Right lobe of liver (tissue), 6 donors: ENCODE results near the gene BLTP3B. TPM values are rescaled to one million over a fixed set of nuclear protein-coding genes. Genes with fewer than 3 reads are reported as not detected.

Experiments used
- ATAC-seq, 4 donors: fragments of 200-7000 bp; cut with Tn5 transposase; one replicate each; pipeline ENCODE4 v1.9.1; 2020; ENCODE audit warnings: mild to moderate bottlenecking in 4 of 4, moderate library complexity in 4 of 4
- DNase-seq, 3 donors: peaks; one replicate each; pipeline ENCODE4 v3.0.0-alpha.2; 2020
- H3K27ac ChIP-seq, 3 donors: fragments of 200-600 bp; one replicate each; pipeline ENCODE4 v1.8.0; 2022
- H3K27me3 ChIP-seq, 2 donors: fragments of 200-600 bp; one replicate each; pipeline ENCODE4 v1.8.0; 2022
- H3K36me3 ChIP-seq, 4 donors: fragments of 200-600 bp; sonication (generic) in 1 of 4; one replicate each; pipeline versions ENCODE4 v1.5.1 to v1.8.0; 2017 to 2022; ENCODE audit warnings: control low read depth in 1 of 4
- H3K4me1 ChIP-seq, 4 donors: fragments of 200-600 bp; sonication (generic) in 1 of 4; one replicate each; pipeline versions ENCODE4 v1.5.1 to v1.8.0; 2017 to 2022; ENCODE audit warnings: control low read depth in 1 of 4
- H3K4me3 ChIP-seq, 3 donors: fragments of 200-600 bp; one replicate each; pipeline ENCODE4 v1.8.0; 2022
- H3K9me3 ChIP-seq, 4 donors: fragments of 200-600 bp; sonication (generic) in 1 of 4; one replicate each; pipeline versions ENCODE4 v1.5.1 to v1.8.0; 2017 to 2022; ENCODE audit warnings: control low read depth in 1 of 4
- POLR2A ChIP-seq: fragments of 450-650 bp; IDR thresholded peaks from one replicate; pipeline ENCODE4 v1.6.1; 2017; ENCODE audit warnings: antibody characterized with exemption, mild to moderate bottlenecking
- WGBS: methylation state at CpG from one replicate; pipeline ENCODE4 v1.1.6; 2018; ENCODE audit warnings: low coverage, low lambda C conversion rate; ENCODE audit not compliant: insufficient coverage; ENCODE audit errors: missing lambda C conversion rate; 5-methylcytosine and 5-hydroxymethylcytosine counted together
- intact Hi-C, 2 donors: fragments of 100-400 bp; cut with DNase I; formaldehyde crosslinking; loops; one replicate each; pipeline versions ENCODE4 v1.11.2 to v1.14.1; 2022
- total RNA-seq, 6 experiments: library from RNA; depleted of rRNA in 2 of 6; stranded (reverse); fragments of >200 nt in 2 of 6; fragmentation: NEBNext Ultra II Directional in 3 of 6; extraction: Animal tissue kit (Norgen Biotek cat#: 25700) in 3 of 6; gene quantifications; one replicate each; pipeline versions ENCODE4 v1.1.0 to v1.2.4, GENCODE V29; 2016 to 2023
- TF ChIP-seq, protein P1 (sequence below), 4 donors: fragments of 200-600 bp in 3 of 4; fragments of 450-650 bp in 1 of 4; IDR thresholded peaks; one replicate each; pipeline versions ENCODE4 v1.5.1 to v1.8.0; 2016 to 2022; ENCODE audit warnings: antibody characterized with exemption in 4 of 4, mild to moderate bottlenecking in 2 of 4
- donor health status: DM: no; HTN: yes; CAD: no.
- donor health status: DM: no; HTN: no; CAD: no.
- donor health status: DM: no; HTN: no; CAD: no.
- donor health status: DM: no; HTN: yes; CAD: no.
- donor health status: DM: no; HTN: yes; CAD: no.

BLTP3B gene
- total RNA-seq, 6 experiments from 2014 or later: 26.1 to 34.5 (median 29.8) TPM

DNA sequence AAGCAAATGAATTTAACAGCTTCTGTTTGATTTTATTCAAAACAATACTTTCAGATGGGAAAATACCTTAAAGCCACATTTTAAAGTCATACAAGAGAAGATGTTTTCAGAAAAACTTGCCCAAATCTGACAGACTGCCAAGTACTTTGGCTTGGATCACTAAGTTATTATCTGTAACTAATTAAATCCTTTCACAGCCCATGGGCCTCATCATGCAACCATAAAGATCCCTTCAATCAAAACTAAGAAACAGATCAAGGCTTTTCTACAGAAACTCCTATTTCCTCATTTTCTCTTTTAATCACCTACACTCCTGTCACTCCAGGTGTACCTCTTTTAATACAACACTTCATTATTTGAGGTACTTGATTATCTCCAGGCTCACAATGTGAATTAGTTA lies 28.1 kb downstream of the BLTP3B start:
- ATAC-seq (no peak), DNase-seq (no peak)
- TF ChIP-seq POLR2A: no peak
- TF ChIP-seq, protein P1, sequence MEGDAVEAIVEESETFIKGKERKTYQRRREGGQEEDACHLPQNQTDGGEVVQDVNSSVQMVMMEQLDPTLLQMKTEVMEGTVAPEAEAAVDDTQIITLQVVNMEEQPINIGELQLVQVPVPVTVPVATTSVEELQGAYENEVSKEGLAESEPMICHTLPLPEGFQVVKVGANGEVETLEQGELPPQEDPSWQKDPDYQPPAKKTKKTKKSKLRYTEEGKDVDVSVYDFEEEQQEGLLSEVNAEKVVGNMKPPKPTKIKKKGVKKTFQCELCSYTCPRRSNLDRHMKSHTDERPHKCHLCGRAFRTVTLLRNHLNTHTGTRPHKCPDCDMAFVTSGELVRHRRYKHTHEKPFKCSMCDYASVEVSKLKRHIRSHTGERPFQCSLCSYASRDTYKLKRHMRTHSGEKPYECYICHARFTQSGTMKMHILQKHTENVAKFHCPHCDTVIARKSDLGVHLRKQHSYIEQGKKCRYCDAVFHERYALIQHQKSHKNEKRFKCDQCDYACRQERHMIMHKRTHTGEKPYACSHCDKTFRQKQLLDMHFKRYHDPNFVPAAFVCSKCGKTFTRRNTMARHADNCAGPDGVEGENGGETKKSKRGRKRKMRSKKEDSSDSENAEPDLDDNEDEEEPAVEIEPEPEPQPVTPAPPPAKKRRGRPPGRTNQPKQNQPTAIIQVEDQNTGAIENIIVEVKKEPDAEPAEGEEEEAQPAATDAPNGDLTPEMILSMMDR (IDR thresholded peaks at IDR 0.05): no peak
- H3K4me1 ChIP-seq: no peaks in the 10 kb centered on the region
- no peaks in the 10 kb centered on the region for H3K27me3 ChIP-seq
- H3K36me3 ChIP-seq: no peaks in the 10 kb centered on the region
- H3K4me3 ChIP-seq: no peak overlapping the region
- intact Hi-C loops: no loop called here
- H3K27ac ChIP-seq: no peak overlapping the region
- H3K9me3 ChIP-seq: no peaks in the 10 kb centered on the region

DNA sequence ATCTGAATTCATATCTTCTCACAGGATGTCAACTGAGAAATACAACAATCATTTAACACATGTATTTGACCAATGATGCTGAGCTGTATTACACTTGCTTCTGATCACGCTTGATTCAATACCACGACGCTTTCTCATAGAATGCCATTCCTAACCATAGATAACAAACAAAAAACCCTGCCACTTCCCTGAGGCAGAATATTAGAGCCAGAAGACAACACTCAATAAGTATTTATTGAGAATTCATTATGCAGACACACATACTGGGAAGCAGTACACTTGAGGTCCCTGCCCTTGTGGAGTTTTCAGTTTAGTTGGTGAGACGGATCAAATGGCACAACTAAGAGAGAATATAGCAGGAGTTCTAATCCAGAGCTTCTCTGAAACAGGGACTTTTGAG lies 32.4 kb downstream of the BLTP3B start:
- TF ChIP-seq, protein P1 (IDR thresholded peaks at IDR 0.05): no peak
- TF ChIP-seq POLR2A: no peak
- H3K4me1 ChIP-seq: no peaks in the 10 kb centered on the region
- H3K36me3 ChIP-seq: no peaks in the 10 kb centered on the region
- H3K27me3 ChIP-seq: no peaks in the 10 kb centered on the region
- ATAC-seq: no peak
- no peak for DNase-seq
- intact Hi-C loops: no loop called here
- H3K27ac ChIP-seq: no peak overlapping the region
- no peak overlapping the region for H3K4me3 ChIP-seq
- no peaks in the 10 kb centered on the region for H3K9me3 ChIP-seq
- 98% methylated on average over 4 of the region's 4 CpGs for WGBS

GRCh38 chr12:100106861-100107260 lies 35.8 kb downstream of the BLTP3B start:
- Histone ChIP-seq H3K27me3 (no peaks in the 10 kb centered on the region), H3K9me3 (no peaks in the 10 kb centered on the region), H3K36me3 (peaks cover 0 to 8% (median 0%) of the 10 kb centered on the region in 4 donors), H3K27ac (no peak overlapping the region), H3K4me3 (no peak overlapping the region), H3K4me1 (no peaks in the 10 kb centered on the region)
- no peak for ATAC-seq
- intact Hi-C loops: no loop called here
- TF ChIP-seq POLR2A: no peak
- TF ChIP-seq, protein P1 (IDR thresholded peaks at IDR 0.05): no peak
- WGBS: 93% methylated on average over 5 of the region's 6 CpGs
- no peak for DNase-seq

DNA sequence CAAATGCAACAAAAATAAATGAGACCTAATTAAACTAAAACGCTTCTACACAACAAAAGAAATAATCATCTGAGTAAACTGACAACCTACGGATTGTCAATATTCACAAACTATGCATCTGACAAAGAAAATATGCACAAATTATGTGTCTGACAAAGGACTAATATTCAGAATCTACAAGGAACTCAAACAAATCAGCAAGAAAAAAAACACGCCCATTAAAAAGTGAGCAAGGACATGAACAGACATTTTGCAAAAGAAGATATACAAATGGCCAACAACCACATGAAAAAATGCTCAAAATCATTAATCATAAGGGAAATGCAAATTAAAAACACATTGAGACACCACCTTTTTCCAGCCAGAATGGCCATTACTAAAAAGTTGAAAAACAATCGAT lies 37.0 kb downstream of the BLTP3B start:
- Histone ChIP-seq H3K27ac (no peak overlapping the region), H3K4me1 (no peaks in the 10 kb centered on the region), H3K27me3 (no peaks in the 10 kb centered on the region), H3K9me3 (no peaks in the 10 kb centered on the region), H3K36me3 (peaks cover 0 to 8% (median 0%) of the 10 kb centered on the region in 4 donors), H3K4me3 (no peak overlapping the region)
- TF ChIP-seq, protein P1 (IDR thresholded peaks at IDR 0.05): no peak
- no peak for TF ChIP-seq POLR2A
- intact Hi-C loops: no loop called here
- no peak for ATAC-seq
- 94% methylated on average over 4 of the region's 4 CpGs for WGBS
- no peak for DNase-seq

DNA sequence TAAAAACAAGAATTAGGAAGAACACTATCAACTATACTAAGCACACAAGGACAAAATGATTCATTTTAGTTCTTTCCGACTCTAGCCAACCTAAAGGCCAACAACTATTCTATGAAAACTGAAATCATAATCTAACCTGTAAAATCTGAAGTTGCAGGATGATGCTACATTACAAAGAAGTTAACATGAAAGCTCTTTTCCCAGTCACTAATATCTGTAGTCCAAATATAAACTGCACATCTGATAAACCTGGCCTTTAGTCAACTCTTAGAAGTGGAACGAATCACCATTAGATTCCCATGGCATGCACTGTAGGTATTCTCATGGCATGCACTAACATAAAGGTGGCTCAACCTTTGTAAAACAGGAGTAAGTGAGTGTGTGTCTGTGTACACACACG lies 41.7 kb downstream of the BLTP3B start:
- ATAC-seq: no peak

More for the DNA sequence above, 41.7 kb downstream of the BLTP3B start:
- Histone ChIP-seq H3K4me1 (no peaks in the 10 kb centered on the region), H3K27ac (no peak overlapping the region), H3K36me3 (peaks cover 0 to 21% (median 2%) of the 10 kb centered on the region in 4 donors), H3K9me3 (no peaks in the 10 kb centered on the region), H3K4me3 (no peak overlapping the region), H3K27me3 (no peaks in the 10 kb centered on the region)
- intact Hi-C loops: no loop called here
- 84% methylated on average over 3 of the region's 3 CpGs for WGBS
- no peak for DNase-seq
- TF ChIP-seq, protein P1 (IDR thresholded peaks at IDR 0.05): no peak
- no peak for TF ChIP-seq POLR2A
